Activated CD8-positive, alpha-beta memory T cell treated with anti-CD3 and anti-CD28 coated beads for 4 hours (primary cell): ENCODE data around the gene CCNA1.

Experiments used
- DNase-seq, 2 donors: peaks; one replicate each; pipeline ENCODE4 v3.0.0-alpha.2; 2020; ENCODE audit warnings: low read depth in 2 of 2

Gene CCNA1

GRCh38 chr13:36454121-36454520, 21.8 kb downstream of the CCNA1 start:
- DNase-seq: no peak

- no peak for DNase-seq
These were observed 22.7 kb downstream of the CCNA1 start for GRCh38 chr13:36454987-36455386.

- DNase-seq: no peak
These were observed 24.3 kb downstream of the CCNA1 start for GRCh38 chr13:36456577-36456976.

GRCh38 chr13:36461506-36461905, 29.2 kb downstream of the CCNA1 start:
- no peak for DNase-seq

- no peak for DNase-seq
These were observed 43.2 kb downstream of the CCNA1 start for GRCh38 chr13:36475468-36475867.

- no peak for DNase-seq
These were observed 44.4 kb downstream of the CCNA1 start for GRCh38 chr13:36476661-36477060.

GRCh38 chr13:36480726-36481427, 48.6 kb downstream of the CCNA1 start:
- DNase-seq: no peak

GRCh38 chr13:36490055-36490454, 57.8 kb downstream of the CCNA1 start:
- no peak for DNase-seq
